ENCODE results near the gene GPR158.

GPR158 gene

GRCh38 chr10:25198151-25198550, 23.4 kb downstream of the GPR158 start:
- no peak for DNase-seq

GRCh38 chr10:25206693-25207414, 32.1 kb downstream of the GPR158 start:
- no peak for DNase-seq

- no peak for DNase-seq
Observed at GRCh38 chr10:25209618-25210017, 34.8 kb downstream of the GPR158 start.

GRCh38 chr10:25210265-25210664, 35.5 kb downstream of the GPR158 start:
- DNase-seq: no peak

GRCh38 chr10:25220156-25220555, 45.4 kb downstream of the GPR158 start:
- no peak for DNase-seq

- DNase-seq: no peak
Observed at GRCh38 chr10:25222085-25222660, 47.4 kb downstream of the GPR158 start.

- no peak for DNase-seq
Observed at GRCh38 chr10:25226775-25227682, 52.2 kb downstream of the GPR158 start.

- no peak for DNase-seq
Observed at GRCh38 chr10:25231751-25232150, 57.0 kb downstream of the GPR158 start.

GRCh38 chr10:25232204-25232603, 57.4 kb downstream of the GPR158 start:
- DNase-seq: no peak

- DNase-seq: no peak
Observed at GRCh38 chr10:25245165-25245564, 70.4 kb downstream of the GPR158 start.

GRCh38 chr10:25257646-25258045, 82.8 kb downstream of the GPR158 start:
- DNase-seq: no peak

GRCh38 chr10:25261110-25261509, 86.3 kb downstream of the GPR158 start:
- no peak for DNase-seq

GRCh38 chr10:25261558-25261957, 86.8 kb downstream of the GPR158 start:
- DNase-seq: no peak

GRCh38 chr10:25263931-25264330, 89.1 kb downstream of the GPR158 start:
- no peak for DNase-seq

GRCh38 chr10:25278180-25278579, 103.4 kb downstream of the GPR158 start:
- no peak for DNase-seq

GRCh38 chr10:25280076-25280475, 105.3 kb downstream of the GPR158 start:
- no peak for DNase-seq

GRCh38 chr10:25280573-25280972, 105.8 kb downstream of the GPR158 start:
- DNase-seq: no peak

- no peak for DNase-seq
Observed at GRCh38 chr10:25285809-25286208, 111.0 kb downstream of the GPR158 start.

GRCh38 chr10:25288181-25288580, 113.4 kb downstream of the GPR158 start:
- no peak for DNase-seq

- no peak for DNase-seq
Observed at GRCh38 chr10:25294032-25294926, 119.5 kb downstream of the GPR158 start.

GRCh38 chr10:25296324-25296723, 121.5 kb downstream of the GPR158 start:
- no peak for DNase-seq

- DNase-seq: no peak
Observed at GRCh38 chr10:25297466-25297865, 122.7 kb downstream of the GPR158 start.

GRCh38 chr10:25300073-25300472, 125.3 kb downstream of the GPR158 start:
- no peak for DNase-seq
